ENCODE data around the gene PPP3R1.

Gene PPP3R1

GRCh38 chr2:68135448-68136320 lies 116.6 kb downstream of the PPP3R1 start:
- DNase-seq = no peak

GRCh38 chr2:68134554-68134953 lies 117.8 kb downstream of the PPP3R1 start:
- no peak for DNase-seq

GRCh38 chr2:68134120-68134519 lies 118.2 kb downstream of the PPP3R1 start:
- no peak for DNase-seq
